HL-60/S4 (cell line): Measurements from ENCODE around the gene PGM5.
"Not testable (repeated sequence)": the region's sequence is repeated elsewhere in the genome, so short reads cannot be mapped to it uniquely, and the experiment has no call there.

Experiments
- in situ Hi-C: fragments of 300-500 bp; cut with MboI; formaldehyde crosslinking; loops from 2 replicates; pipeline ENCODE4 v1.14.3; 2022; ENCODE audit warnings: low sequenced_read_pairs

PGM5 gene

DNA sequence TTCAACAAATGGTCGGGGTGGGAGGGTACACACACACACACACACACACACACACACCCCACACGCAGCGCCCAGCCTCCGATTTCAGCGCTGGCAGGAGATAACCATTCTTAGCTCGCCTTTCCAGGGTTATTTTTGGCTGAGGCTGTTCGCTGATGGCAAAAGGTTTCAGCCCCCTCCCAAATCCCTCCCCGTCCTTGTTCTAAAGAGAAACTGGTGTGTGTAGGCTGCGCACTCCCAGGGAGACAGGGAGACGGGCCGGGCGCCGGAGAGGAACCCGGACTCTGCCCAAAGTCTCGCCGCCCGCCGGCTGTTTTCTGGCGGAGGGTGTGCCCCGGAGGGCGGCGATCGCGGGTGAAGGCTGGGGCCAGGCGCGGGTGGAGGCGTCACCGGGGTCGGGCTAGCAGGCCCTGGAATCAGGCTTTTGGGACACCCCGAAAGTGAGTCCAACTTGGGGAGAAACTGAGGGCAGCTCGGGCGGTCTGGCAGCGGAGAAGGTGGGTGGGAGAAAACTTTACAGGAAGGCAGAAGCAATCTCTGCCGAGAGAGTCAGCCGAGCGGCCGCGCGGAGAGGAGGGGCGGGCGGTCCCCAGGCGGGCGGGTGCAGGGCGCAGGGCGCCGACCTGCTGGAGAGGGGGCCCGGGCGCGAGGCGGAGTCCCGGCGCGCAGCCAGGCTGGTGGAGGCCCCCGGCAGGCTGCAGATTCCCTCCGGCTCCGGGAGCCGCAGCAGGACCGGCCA is at the start of gene PGM5:
Gene PGM5, plus strand, starts transcription at position 232 of the 739 bp plus-strand sequence. CDS start 517 bp downstream, outside the sequence.
- in situ Hi-C loops: not testable (repeated sequence)

GRCh38 chr9:68307127-68307526 is 49.3 kb upstream of the PGM5 start:
- in situ Hi-C loops: not testable (repeated sequence)

DNA sequence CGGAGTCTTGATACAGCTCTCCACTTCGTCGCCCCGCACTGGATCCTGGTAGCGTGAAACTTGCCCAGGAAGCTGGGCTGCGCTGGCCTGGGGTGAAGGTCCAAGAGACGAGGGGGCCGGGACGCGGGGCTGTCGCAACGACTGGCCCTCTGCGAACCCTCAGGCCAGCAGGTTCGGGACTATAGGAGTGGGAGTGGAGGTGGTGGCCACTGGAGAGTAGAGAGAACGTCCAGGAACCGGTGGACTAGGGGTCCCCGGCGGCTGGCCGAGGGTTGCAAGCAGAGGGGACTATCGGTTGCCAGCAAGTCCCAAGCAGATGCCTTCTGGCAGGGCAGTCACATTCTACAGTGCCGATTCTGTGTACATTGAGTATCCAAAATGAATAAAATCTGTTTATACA is 48.8 kb upstream of the PGM5 start:
- in situ Hi-C loops: not testable (repeated sequence)

DNA sequence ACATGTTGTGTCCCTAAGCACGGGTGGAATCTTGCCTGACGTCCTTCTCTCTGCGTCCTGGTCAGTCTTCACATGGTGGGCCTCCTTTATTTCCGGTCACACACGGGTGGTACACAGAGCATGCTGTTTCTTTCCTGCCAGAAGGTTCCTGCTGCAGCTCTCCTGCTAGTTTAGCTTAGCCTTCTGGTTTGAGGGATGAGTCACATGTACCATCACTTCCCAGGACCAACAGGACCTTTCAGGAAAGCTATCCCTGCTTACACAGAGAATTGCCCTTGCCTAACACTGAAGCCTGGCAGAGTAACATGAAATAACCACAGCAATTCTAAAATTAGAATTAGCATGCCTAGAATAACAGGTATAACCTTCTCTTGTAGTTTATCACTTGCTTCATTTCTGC is 45.2 kb upstream of the PGM5 start:
- in situ Hi-C loops: not testable (repeated sequence)

DNA sequence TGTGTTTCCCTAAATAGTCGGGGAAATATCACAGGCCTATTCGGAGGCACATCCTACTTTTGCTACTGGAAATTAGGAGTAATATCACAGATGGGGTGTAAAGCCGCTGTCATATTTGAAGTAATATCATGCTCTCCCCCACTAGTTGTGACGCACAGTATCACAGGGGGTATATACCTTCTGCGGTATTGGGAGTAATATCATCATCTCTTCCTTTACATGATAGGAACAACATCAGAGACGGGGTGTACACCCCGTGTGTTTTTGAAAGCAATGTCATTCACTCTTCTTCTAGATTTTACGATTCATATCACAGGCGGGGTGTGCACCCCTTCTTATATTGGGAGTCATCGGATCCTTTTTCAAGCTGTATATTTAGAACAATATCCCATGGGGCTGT is 38.2 kb upstream of the PGM5 start:
- in situ Hi-C loops: not testable (repeated sequence)

GRCh38 chr9:68323749-68324148 is 32.7 kb upstream of the PGM5 start:
- in situ Hi-C loops: not testable (repeated sequence)

- in situ Hi-C loops: not testable (repeated sequence)
These were observed 31.9 kb upstream of the PGM5 start for GRCh38 chr9:68324518-68324917.

GRCh38 chr9:68329106-68329505 is 27.3 kb upstream of the PGM5 start:
- in situ Hi-C loops: not testable (repeated sequence)

- in situ Hi-C loops: not testable (repeated sequence)
These were observed 25.8 kb upstream of the PGM5 start for GRCh38 chr9:68330531-68331173.

GRCh38 chr9:68332122-68332521 is 24.3 kb upstream of the PGM5 start:
- in situ Hi-C loops: not testable (repeated sequence)

- in situ Hi-C loops: not testable (repeated sequence)
These were observed 20.5 kb upstream of the PGM5 start for GRCh38 chr9:68335935-68336334.

- in situ Hi-C loops: not testable (repeated sequence)
These were observed 19.6 kb upstream of the PGM5 start for GRCh38 chr9:68336639-68337339.

DNA sequence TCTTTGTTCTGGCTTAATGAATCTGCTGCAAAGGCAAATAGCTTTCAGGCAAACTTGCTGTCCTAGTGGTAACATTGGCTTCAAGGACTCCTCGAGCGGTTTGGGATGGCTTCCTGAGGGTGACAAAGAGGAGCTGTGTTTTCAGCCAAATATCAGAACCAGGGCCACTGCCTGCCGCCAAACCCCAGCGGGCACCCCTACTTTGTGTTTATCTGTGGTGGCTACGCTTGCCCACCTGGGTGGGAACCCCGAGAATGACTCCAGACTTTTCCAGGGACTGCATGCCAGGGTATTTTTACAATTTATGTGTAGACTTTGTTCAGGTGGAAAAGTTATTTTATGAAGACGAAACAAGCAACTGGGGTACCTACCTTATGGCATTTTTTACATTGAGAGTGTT is 18.4 kb upstream of the PGM5 start:
- in situ Hi-C loops: not testable (repeated sequence)

- in situ Hi-C loops: not testable (repeated sequence)
These were observed 14.0 kb upstream of the PGM5 start for GRCh38 chr9:68342265-68343025.

- in situ Hi-C loops: not testable (repeated sequence)
These were observed 13.2 kb upstream of the PGM5 start for GRCh38 chr9:68343242-68343641.

GRCh38 chr9:68343992-68344391 is 12.4 kb upstream of the PGM5 start:
- in situ Hi-C loops: not testable (repeated sequence)

- in situ Hi-C loops: not testable (repeated sequence)
These were observed 4.7 kb upstream of the PGM5 start for GRCh38 chr9:68351689-68352088.

GRCh38 chr9:68355993-68356379 is 425 bp upstream of the PGM5 start:
- in situ Hi-C loops: not testable (repeated sequence)

DNA sequence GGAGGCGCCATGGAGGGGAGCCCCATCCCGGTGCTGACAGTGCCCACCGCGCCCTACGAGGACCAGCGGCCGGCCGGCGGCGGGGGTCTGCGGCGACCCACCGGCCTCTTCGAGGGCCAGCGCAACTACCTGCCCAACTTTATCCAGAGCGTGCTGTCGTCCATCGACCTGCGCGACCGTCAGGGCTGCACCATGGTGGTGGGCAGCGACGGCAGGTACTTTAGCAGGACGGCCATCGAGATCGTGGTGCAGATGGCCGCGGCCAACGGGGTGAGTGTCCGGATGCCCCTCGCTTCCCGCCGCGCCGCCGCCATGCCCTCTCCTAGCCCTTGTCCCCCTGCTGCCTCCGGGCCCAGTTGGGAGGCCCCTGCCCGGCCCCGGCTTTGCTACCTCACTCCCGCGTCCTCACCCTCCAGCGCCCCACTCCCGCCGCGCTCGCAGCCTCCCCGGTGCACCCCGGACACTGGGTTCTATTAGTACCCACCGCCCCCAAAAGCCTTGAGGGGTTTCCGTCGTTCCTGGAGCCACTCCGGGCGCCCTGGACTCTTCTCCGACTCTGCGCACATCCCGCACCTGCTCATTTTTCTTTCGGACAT is 806 bp downstream of the PGM5 start:
- in situ Hi-C loops: not testable (repeated sequence)

DNA sequence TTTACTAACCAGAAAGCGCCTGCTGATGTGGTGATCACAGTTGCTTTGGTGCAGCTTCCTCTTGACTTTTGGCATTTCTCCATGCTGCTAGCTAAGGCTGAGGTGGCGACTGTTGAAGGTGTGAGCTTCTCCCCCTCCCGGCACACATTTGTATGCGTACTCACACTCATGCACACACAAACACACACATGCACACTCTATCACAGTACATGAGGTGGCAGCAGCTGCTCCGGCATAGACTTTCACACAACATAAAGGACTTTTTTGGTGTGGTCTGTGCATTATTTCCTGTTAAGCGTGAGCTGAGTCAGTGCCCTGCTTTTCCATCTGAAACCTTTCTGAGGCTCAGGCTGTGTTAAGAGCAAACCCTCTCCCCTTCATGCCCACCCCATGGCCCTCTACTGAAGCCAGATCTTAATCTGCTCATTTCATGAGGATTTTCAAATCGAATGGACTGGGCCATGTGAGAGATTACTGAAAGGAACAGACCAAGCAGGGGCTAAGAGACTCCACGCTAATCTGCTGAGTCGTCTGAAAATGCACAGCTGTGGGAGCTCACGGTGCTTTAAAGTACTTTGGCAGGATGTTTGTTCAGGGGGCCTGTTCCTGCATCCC is 10.6 kb downstream of the PGM5 start:
- in situ Hi-C loops: not testable (repeated sequence)
